ENCODE results near the gene KRTAP20-1. TPM values are rescaled to one million over a fixed set of nuclear protein-coding genes. Genes with fewer than 3 reads are reported as not detected.

Gene KRTAP20-1, protein sequence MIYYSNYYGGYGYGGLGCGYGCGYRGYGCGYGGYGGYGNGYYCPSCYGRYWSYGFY
- not detected in 2 replicates for total RNA-seq

DNA sequence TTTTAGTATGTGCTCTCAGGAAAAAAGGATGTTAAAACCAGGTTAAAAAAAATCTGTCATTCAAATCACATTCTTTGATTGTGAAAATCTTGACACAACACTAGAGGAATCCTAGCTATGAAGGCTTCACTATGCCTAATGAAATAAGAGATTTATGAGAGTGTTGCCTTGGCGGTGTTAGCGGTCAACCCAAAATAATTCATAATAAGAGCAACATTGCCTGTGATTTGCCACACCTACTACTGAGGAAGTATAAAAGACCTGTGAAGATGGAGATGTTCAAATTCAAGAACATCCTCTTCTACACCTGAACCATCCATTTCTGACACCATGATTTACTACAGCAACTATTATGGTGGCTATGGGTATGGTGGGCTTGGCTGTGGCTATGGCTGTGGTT, at the start of gene KRTAP20-1:
Gene KRTAP20-1, plus strand, starts transcription at position 301 of the 400 bp plus-strand sequence. Its CDS starts 30 bp downstream, at position 331.

DNA sequence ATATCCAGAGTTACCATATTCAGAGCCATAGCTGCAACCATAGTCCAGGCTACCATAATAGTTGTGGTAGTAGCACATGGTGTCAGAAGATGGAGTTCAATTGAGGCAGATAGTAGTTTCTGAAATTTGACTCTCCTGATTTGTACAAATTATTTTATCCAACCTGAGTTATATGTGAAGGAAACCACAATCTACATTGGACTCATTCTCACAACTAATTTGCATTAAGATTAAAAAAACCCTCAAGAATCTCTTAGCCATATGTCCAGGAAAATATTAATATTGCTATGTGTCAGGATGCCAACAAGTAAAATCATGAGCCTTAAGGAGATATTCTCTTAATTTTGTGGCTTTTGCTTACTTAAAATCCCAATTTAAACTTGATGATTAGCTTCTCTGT, 25.9 kb upstream of the KRTAP20-1 start, which contains the start of gene KRTAP22-2:
Gene KRTAP22-2, minus strand, starts transcription at position 101 of the 400 bp plus-strand sequence.

DNA sequence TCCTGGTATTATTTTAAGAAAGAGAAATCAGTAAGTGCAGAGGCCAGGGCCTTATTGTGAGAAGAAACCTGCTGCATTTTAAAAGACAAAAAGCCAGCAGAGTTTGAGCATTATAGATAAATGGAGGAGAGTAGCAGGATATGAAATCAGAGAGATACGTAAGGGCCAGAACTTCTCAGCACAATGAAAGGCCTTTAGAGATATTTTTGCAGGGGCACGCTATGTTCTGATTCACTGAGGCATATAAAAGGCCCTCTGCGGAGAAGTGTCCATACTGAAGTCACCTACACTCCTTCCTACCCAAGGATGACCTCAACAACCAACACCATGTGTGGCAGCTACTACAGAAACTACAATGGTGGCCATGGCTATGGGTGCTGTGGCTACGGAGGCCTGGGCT, 24.1 kb upstream of the KRTAP20-1 start, which contains the start of gene KRTAP6-3:
Gene KRTAP6-3, plus strand, starts transcription at position 301 of the 400 bp plus-strand sequence. Its CDS starts 6 bp downstream, at position 307.

DNA sequence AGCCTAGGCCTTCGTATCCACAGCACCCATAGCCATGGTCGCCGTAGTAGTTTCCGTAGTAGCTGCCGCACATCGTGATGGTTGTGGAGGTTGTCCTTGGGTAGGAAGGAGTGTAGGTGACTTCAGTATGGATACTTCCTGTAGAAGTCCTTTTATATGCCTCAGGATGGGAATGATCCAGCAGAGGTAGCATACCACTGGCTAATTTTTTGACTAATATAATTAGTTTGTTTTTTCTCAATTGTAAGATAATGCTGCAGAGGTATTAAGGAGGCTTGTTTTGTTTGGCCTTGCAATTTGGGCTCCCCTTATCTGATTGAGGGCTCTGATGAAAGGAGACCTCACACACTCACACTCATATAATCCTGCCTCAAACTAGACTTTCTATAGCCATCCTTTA, 17.4 kb upstream of the KRTAP20-1 start, which contains the start of gene KRTAP6-2:
Gene KRTAP6-2, minus strand, starts transcription at position 101 of the 400 bp plus-strand sequence. Its CDS starts 28 bp downstream, at position 73.

DNA sequence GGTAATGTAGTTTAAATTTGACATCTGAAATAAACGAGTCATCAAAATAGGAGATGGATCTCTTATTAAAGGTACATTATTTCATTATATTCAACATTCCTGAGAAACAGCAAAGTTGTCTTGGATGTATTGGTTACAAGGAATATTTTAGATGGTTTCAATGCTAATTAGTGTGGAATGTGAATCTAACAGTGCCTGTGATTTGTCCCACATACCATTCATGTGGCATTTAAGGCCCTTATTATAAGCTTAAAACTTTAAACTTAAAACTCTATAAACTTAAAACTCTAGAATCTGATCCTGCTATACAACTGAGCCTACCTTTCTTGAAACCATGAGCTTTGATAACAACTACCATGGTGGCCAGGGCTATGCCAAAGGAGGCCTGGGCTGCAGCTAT, 15.4 kb upstream of the KRTAP20-1 start, which contains the start of gene KRTAP22-1:
Gene KRTAP22-1, plus strand, starts transcription at position 301 of the 400 bp plus-strand sequence.

DNA sequence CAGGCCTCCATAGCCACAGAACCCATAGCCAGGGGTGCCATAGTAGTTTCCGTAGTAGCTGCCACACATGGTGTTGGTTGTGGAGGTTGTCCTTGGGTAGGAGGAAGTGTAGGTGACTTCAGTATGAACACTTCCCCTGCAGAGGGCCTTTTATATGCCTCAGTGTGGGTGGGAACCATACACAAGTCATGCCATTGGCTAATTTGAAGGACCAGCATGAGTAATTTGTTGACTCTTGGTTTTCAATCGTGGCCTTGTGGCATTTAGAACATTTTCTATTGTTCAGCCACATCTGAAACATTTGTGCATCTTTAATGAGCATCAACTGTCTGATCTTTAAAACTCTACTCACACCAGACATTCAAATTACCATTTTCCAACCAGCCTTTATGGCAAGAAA, 2.4 kb upstream of the KRTAP20-1 start, which contains the start of gene KRTAP6-1:
Gene KRTAP6-1, minus strand, starts transcription at position 95 of the 400 bp plus-strand sequence. Its CDS starts 26 bp downstream, at position 69.

DNA sequence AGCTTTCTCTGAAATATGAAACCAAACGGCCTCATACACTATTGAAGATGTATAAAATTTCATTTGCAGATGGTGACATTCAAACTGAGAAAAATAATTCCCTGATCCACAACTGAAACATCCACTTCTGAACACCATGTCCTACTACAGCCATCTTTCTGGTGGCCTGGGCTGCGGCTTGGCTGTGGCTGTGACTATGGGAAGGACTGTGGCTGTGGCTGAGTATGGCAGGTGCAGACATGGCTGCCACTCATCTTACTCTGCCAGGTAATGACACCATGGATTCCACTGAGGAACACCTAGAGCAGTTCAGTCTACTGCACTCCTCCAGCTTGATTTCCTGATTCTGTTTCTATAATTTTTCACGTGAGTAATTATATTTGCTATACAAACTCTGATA, 4.3 kb downstream of the KRTAP20-1 start, which contains the start of gene KRTAP20-4:
Gene KRTAP20-4, plus strand, starts transcription at position 106 of the 400 bp plus-strand sequence.

DNA sequence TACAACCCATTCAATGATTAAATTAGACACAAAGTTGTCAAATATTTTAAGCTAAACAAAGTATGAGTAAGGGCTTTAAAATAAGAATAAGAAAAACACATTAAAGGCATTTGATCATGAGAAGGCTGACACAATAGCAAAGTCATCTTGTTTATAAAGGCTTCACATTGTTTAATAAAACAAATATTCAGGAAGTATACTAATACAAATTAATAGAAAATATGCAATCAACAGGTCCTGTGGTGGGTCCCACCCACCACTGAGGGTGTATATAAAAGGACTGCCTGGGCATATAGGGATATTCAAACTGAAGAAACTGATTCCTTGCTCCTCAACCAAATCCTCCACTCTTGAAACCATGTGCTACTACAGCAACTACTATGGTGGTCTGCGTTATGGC, 18.7 kb downstream of the KRTAP20-1 start, which contains the start of gene KRTAP20-2:
Gene KRTAP20-2, plus strand, starts transcription at position 301 of the 400 bp plus-strand sequence. Its CDS starts 58 bp downstream, at position 359.

DNA sequence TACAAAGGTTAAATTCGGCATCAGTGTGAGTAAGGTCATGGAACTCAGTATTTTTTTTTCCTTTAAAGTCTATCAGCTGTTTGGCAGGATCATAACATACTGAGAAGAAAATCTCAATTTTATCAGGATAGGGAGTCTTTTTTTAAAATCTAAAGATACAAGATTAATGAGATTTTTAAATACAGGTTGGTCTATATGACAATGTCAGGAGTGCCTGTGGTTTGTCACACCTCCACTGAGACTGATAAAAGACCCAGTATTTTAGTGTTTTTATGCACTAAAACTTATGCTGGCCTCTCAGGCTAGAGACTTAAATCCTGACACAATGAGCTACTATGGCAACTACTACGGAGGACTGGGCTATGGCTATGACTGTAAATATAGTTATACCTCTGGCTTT, 26.3 kb downstream of the KRTAP20-1 start, which contains the start of gene KRTAP20-3:
Gene KRTAP20-3, plus strand, starts transcription at position 301 of the 400 bp plus-strand sequence.

Other genes starting within 250 kb of the KRTAP20-1 start
- gene KRTAP13-2, start 244.2 kb upstream of the KRTAP20-1 start, total RNA-seq, result not detected in 2 replicates
- gene KRTAP13-1, start 220.4 kb upstream of the KRTAP20-1 start, total RNA-seq, result not detected in 2 replicates
- not detected in 2 replicates for gene KRTAP13-3, start 190.5 kb upstream of the KRTAP20-1 start, total RNA-seq
- gene KRTAP13-4, start 186.2 kb upstream of the KRTAP20-1 start, total RNA-seq, result not detected in 2 replicates
- not detected in 2 replicates for gene KRTAP15-1, start 176.2 kb upstream of the KRTAP20-1 start, total RNA-seq
- not detected in 2 replicates for gene KRTAP19-1, start 136.1 kb upstream of the KRTAP20-1 start, total RNA-seq
- not detected in 2 replicates for gene KRTAP19-2, start 129.0 kb upstream of the KRTAP20-1 start, total RNA-seq
- gene KRTAP19-3, start 124.4 kb upstream of the KRTAP20-1 start, total RNA-seq, result not detected in 2 replicates
- not detected in 2 replicates for gene KRTAP19-4, start 119.3 kb upstream of the KRTAP20-1 start, total RNA-seq
- not detected in 2 replicates for gene KRTAP19-5, start 114.3 kb upstream of the KRTAP20-1 start, total RNA-seq
- not detected in 2 replicates for gene KRTAP19-6, start 74.6 kb upstream of the KRTAP20-1 start, total RNA-seq
- gene KRTAP19-7, start 55.1 kb upstream of the KRTAP20-1 start, total RNA-seq, result not detected in 2 replicates
- not detected in 2 replicates for gene KRTAP22-2, start 26.0 kb upstream of the KRTAP20-1 start, total RNA-seq
- not detected in 2 replicates for gene KRTAP6-3, start 24.0 kb upstream of the KRTAP20-1 start, total RNA-seq
- gene KRTAP6-2, start 17.5 kb upstream of the KRTAP20-1 start, total RNA-seq, result not detected in 2 replicates
- not detected in 2 replicates for gene KRTAP22-1, start 15.3 kb upstream of the KRTAP20-1 start, total RNA-seq
- gene KRTAP6-1, start 2.5 kb upstream of the KRTAP20-1 start, total RNA-seq, result not detected in 2 replicates
- not detected in 2 replicates for gene KRTAP20-4, start 4.2 kb downstream of the KRTAP20-1 start, total RNA-seq
- not detected in 2 replicates for gene KRTAP20-2, start 18.8 kb downstream of the KRTAP20-1 start, total RNA-seq
- not detected in 2 replicates for gene KRTAP20-3, start 26.4 kb downstream of the KRTAP20-1 start, total RNA-seq
- gene KRTAP21-3, start 102.4 kb downstream of the KRTAP20-1 start, total RNA-seq, result not detected in 2 replicates
- not detected in 2 replicates for gene KRTAP21-2, start 130.8 kb downstream of the KRTAP20-1 start, total RNA-seq
- not detected in 2 replicates for gene KRTAP21-1, start 139.0 kb downstream of the KRTAP20-1 start, total RNA-seq
- not detected in 2 replicates for gene KRTAP8-1, start 196.8 kb downstream of the KRTAP20-1 start, total RNA-seq
- gene KRTAP7-1, start 213.3 kb downstream of the KRTAP20-1 start, total RNA-seq, result not detected in 2 replicates

All from cardiac atrium fibroblast (primary cell).